ENCODE data around the gene RAD51.

DNA sequence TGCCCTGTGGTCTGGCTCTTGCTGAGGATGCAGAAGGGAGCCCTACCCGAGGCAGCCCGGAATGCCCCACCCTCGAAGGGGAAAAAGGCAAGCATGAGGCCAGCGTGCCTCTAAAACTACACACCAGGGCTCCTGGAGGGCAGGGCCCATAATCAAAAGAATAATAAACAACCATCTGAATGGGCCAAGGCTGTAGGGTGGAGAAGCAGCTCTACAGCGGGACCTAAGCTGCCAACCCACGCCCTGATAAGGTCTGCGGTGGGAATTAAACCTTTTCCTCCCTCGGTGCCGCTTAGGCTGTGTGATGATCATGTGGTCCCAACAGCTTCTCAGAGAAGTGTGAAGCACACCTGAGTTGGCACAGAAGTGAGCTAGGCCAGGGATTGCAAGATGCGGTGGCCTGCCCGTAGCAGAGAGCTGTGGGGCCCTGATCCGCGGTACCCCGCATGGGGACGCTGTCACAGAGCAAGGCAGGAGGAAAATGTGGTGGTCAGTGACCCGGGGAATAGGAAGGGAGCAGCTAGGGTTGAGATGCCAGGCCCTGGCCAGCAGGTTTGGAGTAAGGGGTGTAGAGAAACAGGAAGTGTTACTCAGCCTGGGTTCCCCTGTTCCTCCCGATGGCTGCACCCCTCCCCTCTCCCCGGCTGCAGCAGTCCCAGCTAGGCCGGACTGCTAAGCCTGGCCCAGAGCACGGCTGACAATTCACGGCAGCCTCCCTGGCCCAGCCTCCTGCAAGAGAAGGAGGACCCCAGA lies 73.7 kb downstream of the RAD51 start:
- TF ChIP-seq POLR2A (IDR thresholded peaks at IDR 0.05; ENCODE audit: low read length) (no peak), GATA1 (IDR thresholded peaks at IDR 0.05; ENCODE audit: low read depth, low read length) (no peak)

Measured in erythroblast (primary cell).